Measurements from ENCODE around the gene ERBB4. TPM values are rescaled to one million over a fixed set of nuclear protein-coding genes. Genes with fewer than 3 reads are reported as not detected.

The ERBB4 gene
- total RNA-seq, 1 experiment from 2014 or later = 2.9 TPM

GRCh38 chr2:212441141-212441540 is 97.5 kb downstream of the ERBB4 start:
- no peak for DNase-seq
- BruUV-seq (replicated peaks) = no TSS peak
- Mint-ChIP-seq H3K4me1 (ENCODE audit: low read depth, unreplicated experiment) (no peaks in the 10 kb centered on the region), H3K27me3 (ENCODE audit: unreplicated experiment) (no peaks in the 10 kb centered on the region), H3K27ac (ENCODE audit: unreplicated experiment) (no peak overlapping the region), H3K4me3 (ENCODE audit: low read depth, unreplicated experiment) (no peak overlapping the region), H3K9me3 (ENCODE audit: low read depth, unreplicated experiment) (peaks cover 3% of the 10 kb centered on the region), H3K36me3 (ENCODE audit: insufficient read depth, unreplicated experiment) (no peaks in the 10 kb centered on the region)
- CTCF ChIA-PET = no interaction called here
- TF ChIP-seq, protein P1, sequence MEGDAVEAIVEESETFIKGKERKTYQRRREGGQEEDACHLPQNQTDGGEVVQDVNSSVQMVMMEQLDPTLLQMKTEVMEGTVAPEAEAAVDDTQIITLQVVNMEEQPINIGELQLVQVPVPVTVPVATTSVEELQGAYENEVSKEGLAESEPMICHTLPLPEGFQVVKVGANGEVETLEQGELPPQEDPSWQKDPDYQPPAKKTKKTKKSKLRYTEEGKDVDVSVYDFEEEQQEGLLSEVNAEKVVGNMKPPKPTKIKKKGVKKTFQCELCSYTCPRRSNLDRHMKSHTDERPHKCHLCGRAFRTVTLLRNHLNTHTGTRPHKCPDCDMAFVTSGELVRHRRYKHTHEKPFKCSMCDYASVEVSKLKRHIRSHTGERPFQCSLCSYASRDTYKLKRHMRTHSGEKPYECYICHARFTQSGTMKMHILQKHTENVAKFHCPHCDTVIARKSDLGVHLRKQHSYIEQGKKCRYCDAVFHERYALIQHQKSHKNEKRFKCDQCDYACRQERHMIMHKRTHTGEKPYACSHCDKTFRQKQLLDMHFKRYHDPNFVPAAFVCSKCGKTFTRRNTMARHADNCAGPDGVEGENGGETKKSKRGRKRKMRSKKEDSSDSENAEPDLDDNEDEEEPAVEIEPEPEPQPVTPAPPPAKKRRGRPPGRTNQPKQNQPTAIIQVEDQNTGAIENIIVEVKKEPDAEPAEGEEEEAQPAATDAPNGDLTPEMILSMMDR (IDR thresholded peaks at IDR 0.05; ENCODE audit: unreplicated experiment) = no peak
- intact Hi-C loops (cut with micrococcal nuclease; ENCODE audit: unreplicated experiment) = no loop called here

DNA sequence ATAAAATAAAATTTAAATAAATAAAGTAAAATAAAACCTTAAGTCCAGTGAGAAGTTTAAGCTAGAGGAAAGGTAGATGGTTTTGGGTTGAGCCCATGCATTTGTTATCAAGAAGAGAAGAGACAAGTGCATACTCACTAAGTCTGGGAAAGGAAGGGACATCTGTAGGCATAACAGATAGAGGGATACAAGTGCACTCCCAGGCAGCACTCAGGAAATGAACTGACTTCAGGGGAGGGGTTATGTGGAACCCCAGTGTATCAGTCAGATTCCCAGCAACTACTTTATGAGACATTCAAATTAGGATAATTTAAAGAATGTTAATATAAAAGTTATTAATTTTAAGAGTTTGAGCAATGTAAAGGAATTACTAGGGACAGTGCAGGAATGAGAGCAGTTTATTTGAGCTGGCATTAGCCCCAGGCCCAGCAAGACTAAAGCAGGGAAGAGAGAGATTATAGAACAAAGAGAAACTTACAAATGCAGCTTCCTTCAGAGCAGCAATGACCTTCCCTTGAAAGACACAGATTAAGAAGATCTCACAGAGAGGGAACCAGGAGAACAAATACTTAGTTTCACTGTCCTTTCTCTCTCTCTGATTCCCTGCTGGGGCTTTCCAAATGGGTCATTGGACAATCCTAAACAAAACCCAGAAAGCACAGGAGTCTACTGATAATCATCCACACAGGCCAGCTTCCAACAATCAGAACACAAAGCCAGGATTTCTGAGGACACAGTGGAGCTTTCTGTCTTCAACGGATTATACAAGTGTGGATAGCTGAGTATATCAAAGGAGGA is 109.7 kb downstream of the ERBB4 start:
- CTCF ChIA-PET = no interaction called here
- no peak for DNase-seq
- peaks cover 8% of the 10 kb centered on the region for H3K4me1 Mint-ChIP-seq (ENCODE audit: low read depth, unreplicated experiment)
- H3K27ac Mint-ChIP-seq (ENCODE audit: unreplicated experiment) = no peak overlapping the region
- H3K4me3 Mint-ChIP-seq (ENCODE audit: low read depth, unreplicated experiment) = no peak overlapping the region
- no peaks in the 10 kb centered on the region for H3K27me3 Mint-ChIP-seq (ENCODE audit: unreplicated experiment)
- intact Hi-C loops (cut with micrococcal nuclease; ENCODE audit: unreplicated experiment) = no loop called here
- no peaks in the 10 kb centered on the region for H3K36me3 Mint-ChIP-seq (ENCODE audit: insufficient read depth, unreplicated experiment)
- no TSS peak for BruUV-seq (replicated peaks)
- TF ChIP-seq, protein P1 (IDR thresholded peaks at IDR 0.05; ENCODE audit: unreplicated experiment) = no peak
- peaks cover 4% of the 10 kb centered on the region for H3K9me3 Mint-ChIP-seq (ENCODE audit: low read depth, unreplicated experiment)

- BruUV-seq (replicated peaks) = no TSS peak
- Mint-ChIP-seq H3K36me3 (ENCODE audit: insufficient read depth, unreplicated experiment) (no peaks in the 10 kb centered on the region), H3K4me1 (ENCODE audit: low read depth, unreplicated experiment) (peaks cover 8% of the 10 kb centered on the region), H3K9me3 (ENCODE audit: low read depth, unreplicated experiment) (peaks cover 4% of the 10 kb centered on the region), H3K27ac (ENCODE audit: unreplicated experiment) (peak overlapping the region; percentile 46), H3K4me3 (ENCODE audit: low read depth, unreplicated experiment) (no peak overlapping the region), H3K27me3 (ENCODE audit: unreplicated experiment) (no peaks in the 10 kb centered on the region)
- intact Hi-C loops (cut with micrococcal nuclease; ENCODE audit: unreplicated experiment) = no loop called here
- no peak for DNase-seq
- CTCF ChIA-PET = interaction anchor here (0.6 kb wide), 2 partner anchors 26 to 69 kb away, joined by 4 to 6 read pairs; no protein-coding TSS in a partner anchor
- TF ChIP-seq, protein P1 (IDR thresholded peaks at IDR 0.05; ENCODE audit: unreplicated experiment) = no peak
Measured at GRCh38 chr2:212427638-212428037, 111.0 kb downstream of the ERBB4 start.

GRCh38 chr2:212426637-212427412 is 111.8 kb downstream of the ERBB4 start:
- no peaks in the 10 kb centered on the region for H3K36me3 Mint-ChIP-seq (ENCODE audit: insufficient read depth, unreplicated experiment)
- peaks cover 4% of the 10 kb centered on the region for H3K9me3 Mint-ChIP-seq (ENCODE audit: low read depth, unreplicated experiment)
- BruUV-seq (replicated peaks) = no TSS peak
- no peak for DNase-seq
- peaks cover 8% of the 10 kb centered on the region for H3K4me1 Mint-ChIP-seq (ENCODE audit: low read depth, unreplicated experiment)
- TF ChIP-seq, protein P1 (IDR thresholded peaks at IDR 0.05; ENCODE audit: unreplicated experiment) = no peak
- H3K4me3 Mint-ChIP-seq (ENCODE audit: low read depth, unreplicated experiment) = no peak overlapping the region
- CTCF ChIA-PET = no interaction called here
- no peaks in the 10 kb centered on the region for H3K27me3 Mint-ChIP-seq (ENCODE audit: unreplicated experiment)
- intact Hi-C loops (cut with micrococcal nuclease; ENCODE audit: unreplicated experiment) = no loop called here
- H3K27ac Mint-ChIP-seq (ENCODE audit: unreplicated experiment) = no peak overlapping the region

Measured in Calu3 (cell line).